ENCODE results near the gene GANC.

The GANC gene

DNA sequence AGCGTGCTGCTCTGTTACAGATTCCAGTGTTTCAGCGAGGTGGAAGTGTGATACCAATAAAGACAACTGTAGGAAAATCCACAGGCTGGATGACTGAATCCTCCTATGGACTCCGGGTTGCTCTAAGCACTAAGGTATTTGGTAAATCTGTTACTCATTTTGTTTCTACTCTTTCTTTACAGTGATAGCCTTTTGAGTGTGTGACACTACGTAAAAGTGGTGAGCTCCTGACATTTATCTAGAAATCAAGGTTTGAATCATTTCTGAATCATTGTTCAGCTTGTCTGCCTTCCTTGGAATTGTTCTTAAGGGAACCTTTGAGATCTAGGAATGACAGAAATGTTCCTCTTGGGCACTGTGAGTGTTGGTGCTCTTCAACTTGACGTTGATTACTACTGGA is 75.1 kb downstream of the GANC start:
- no peak for DNase-seq

GRCh38 chr15:42349186-42349585 is 76.2 kb downstream of the GANC start:
- DNase-seq: no peak

GRCh38 chr15:42352401-42352800 is 79.4 kb downstream of the GANC start:
- no peak for DNase-seq

DNA sequence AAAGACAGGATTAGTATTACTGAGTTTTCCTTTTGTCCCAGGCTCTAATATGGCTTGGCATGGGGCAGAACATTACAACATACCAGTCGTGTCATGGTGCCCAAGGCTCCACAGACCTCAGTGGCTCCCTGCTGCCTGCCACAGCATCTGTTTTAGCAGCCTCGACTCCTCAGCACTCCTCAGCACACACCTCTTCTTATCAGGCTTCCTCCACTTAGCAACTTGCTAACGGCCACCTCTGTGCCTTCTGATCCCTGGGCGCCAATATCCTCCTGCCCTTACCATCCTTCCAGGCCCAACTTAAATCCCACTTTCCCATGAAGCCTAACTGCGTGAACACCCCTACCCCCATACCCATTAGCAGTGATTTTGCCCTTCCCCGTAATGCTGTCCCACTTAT is 80.1 kb downstream of the GANC start:
- DNase-seq: no peak

- DNase-seq: no peak
Measured at GRCh38 chr15:42354824-42355223, 81.8 kb downstream of the GANC start.

- DNase-seq: no peak
Measured at GRCh38 chr15:42355291-42355690, 82.3 kb downstream of the GANC start.

- DNase-seq: no peak
Measured at GRCh38 chr15:42356851-42357250, 83.8 kb downstream of the GANC start.

DNA sequence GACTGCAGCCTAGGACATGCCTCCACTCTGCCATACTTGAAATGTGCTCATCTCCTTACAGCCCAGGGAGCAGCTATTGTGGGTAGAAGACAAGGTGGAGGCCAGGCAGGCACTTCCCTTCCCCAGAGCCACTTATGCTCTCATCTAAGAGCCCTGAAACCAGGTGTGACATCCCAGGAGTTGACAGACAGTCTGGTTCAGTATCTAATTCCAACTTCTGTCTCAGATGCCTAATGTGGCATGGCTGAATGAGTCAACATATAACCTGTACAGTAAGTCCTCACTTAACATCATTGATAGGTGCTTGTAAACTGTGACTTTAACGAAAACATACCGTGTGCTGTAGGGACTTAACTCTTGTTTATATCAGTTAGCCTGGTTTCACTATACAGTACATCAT is 85.1 kb downstream of the GANC start:
- DNase-seq: no peak

DNA sequence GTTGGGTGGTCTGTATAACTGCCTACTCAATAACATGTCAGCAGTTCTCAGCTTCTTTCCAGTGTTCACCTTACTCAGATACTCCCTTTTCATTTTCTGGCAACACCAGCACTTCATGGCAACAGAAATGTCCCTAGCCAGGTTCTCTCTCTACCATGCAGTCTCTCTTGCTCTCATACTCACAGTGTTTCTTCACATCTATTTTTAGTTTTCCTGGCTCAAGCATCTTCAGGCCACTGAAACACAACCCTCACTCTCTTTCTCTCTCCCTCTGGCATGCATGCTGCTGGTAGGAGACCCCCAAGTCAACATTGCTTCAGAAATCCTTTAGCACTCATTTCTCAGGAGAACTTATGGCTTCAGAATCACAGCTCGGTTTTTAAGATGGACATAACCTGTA is 86.2 kb downstream of the GANC start, which contains the start of gene CAPN3:
Gene CAPN3, plus strand, starts transcription at position 253 of the 400 bp plus-strand sequence. CDS start 305 bp downstream, outside the sequence.
- DNase-seq: no peak

GRCh38 chr15:42359985-42360384 is 87.0 kb downstream of the GANC start:
- DNase-seq: no peak

- no peak for DNase-seq
Measured at GRCh38 chr15:42360535-42361112, 87.6 kb downstream of the GANC start.

DNA sequence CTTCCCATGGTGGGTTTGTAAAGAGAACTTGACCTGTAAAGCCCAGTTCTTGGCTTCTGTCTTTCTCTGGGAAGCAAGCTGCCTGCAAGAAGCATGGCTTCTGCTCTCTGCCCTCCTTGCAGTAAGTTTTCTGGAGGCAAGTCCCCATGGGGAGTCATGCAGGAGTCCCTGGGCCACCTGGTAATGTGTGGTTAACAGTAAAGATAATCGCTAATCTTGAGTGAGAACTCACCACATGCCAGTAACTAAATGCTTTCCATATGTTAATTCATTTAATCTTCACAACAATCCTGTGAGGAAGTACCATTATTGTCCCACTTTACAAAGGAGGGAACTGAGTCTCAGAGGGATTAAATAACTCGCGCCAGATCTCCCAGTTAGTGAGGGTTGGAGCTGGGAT is 90.5 kb downstream of the GANC start:
- no peak for DNase-seq

- DNase-seq: no peak
Measured at GRCh38 chr15:42363942-42364341, 90.9 kb downstream of the GANC start.

DNA sequence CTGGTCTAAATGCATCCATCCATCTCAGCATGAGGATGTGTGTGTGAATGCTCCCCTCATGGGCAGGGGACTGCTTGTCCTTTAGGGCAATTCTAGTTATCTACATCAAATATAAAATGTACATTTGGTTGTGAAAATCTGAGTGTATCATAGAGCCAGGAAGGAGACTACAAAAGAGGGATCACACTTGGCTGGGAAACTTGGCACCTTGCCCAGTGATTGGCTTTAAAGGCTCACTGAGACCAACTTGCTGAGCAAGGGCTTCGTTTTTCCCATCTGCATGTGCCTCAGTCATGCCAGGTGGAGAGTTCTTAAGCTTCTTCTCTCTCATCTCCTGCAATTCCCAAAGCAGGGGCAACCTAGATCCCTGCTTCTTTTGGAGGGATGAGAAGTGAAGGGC is 91.5 kb downstream of the GANC start:
- DNase-seq: no peak

GRCh38 chr15:42365921-42366550 is 93.0 kb downstream of the GANC start:
- no peak for DNase-seq

GRCh38 chr15:42367041-42367440 is 94.0 kb downstream of the GANC start:
- DNase-seq: no peak

GRCh38 chr15:42368096-42368495 is 95.1 kb downstream of the GANC start:
- no peak for DNase-seq

GRCh38 chr15:42371096-42371495 is 98.1 kb downstream of the GANC start:
- no peak for DNase-seq

DNA sequence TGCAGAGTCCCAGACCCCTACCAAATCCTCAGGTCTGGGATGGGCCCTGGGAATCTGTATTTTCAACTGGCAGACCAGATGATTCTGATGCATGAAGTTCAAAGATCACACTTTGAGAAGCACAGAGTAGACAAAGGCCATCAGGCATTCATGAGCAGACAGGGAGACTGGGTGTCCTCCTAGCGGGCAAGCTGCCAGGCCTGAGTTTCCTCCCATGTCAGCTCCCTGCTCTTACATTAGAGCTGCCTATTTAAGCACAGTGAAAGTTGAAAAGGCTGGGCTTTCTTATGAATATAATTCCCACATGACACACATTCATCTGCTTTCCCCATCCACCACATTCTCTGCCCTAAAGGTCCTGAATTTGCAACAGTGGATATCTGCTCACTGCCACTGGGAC is 100.3 kb downstream of the GANC start:
- DNase-seq: no peak

DNA sequence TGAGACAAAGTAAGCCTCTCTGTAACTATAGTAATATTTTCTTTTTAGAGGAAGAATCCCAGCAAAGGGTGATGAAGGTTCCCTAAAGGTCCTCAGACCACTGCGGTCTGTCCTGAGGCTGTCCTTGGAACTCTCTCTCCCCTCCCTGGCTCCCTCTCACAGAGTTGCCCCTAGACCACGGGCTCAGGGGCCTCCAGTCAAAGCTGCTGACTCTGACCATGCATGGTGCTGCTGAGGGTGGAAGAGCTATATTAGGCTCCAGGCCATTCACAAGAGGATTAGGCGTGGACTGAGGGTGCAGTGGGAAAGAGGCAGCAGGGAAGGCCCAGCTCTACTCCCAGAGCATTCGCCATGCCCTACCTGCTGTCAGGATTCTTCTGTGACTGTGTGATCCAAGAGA is 100.9 kb downstream of the GANC start:
- DNase-seq: no peak

DNA sequence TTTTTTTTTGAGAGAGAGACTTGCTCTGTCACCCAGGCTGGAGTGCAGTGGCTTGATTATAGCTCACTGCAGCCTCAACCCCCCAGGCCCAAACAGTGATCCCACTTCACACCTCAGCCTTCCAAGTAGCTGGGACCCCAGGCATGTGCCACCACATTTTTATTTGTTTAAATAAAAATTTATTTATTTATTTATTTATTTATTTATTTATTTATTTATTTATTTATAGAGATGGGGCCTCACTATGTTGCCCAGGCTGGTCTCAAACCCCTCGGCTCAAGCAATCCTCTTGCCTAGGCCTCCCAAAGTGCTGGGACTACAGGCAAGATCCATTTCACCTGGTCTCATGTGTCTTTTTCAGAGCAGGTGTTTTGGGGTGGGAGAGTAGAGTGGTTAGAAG is 101.8 kb downstream of the GANC start:
- no peak for DNase-seq

DNA sequence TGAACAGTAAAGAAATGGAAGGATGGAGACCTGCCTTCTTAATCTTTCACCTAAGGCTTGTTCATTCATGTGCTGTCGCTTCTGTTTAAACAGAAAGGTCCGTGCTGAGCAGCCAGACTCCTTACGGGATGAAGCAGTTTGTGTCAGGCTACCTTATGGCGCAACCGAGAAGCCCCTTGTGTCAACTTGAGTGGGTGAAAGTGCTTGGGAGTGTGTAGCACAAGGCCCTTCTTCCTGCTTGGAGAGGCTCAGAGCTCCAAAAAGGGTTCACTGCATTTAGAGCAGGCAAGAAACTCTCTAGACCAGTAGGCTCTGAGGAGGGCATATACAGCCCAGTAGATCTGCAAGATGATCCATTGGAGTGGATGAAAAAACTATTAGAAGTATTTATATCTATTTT is 102.3 kb downstream of the GANC start:
- no peak for DNase-seq

GRCh38 chr15:42375941-42376340 is 102.9 kb downstream of the GANC start:
- no peak for DNase-seq

- no peak for DNase-seq
Measured at GRCh38 chr15:42378011-42378410, 105.0 kb downstream of the GANC start.

- DNase-seq: no peak
Measured at GRCh38 chr15:42384597-42384996, 111.6 kb downstream of the GANC start.
